LNCaP clone FGC (cell line): Measurements from ENCODE around the gene A2ML1.
"Not testable (repeated sequence)": the region's sequence is repeated elsewhere in the genome, so short reads cannot be mapped to it uniquely, and the experiment has no call there.

Source experiments
- DNase-seq: peaks from one replicate; pipeline ENCODE4 v3.0.0-alpha.2; 2011; ENCODE audit warnings: low read depth
- H3K4me3 ChIP-seq: 2 replicates; pipeline ENCODE4 v1.5.1; 2011; ENCODE audit warnings: mild to moderate bottlenecking, low read depth, low read length, control low read depth
- CTCF ChIP-seq: IDR thresholded peaks from 2 replicates; pipeline ENCODE4 v1.5.1; 2012; ENCODE audit warnings: mild to moderate bottlenecking; ENCODE audit not compliant: control insufficient read depth, insufficient read depth; ENCODE audit errors: extremely low read depth

Gene A2ML1

GRCh38 chr12:8784290-8784888 is 38.0 kb upstream of the A2ML1 start:
- DNase-seq, result no peak
- H3K4me3 ChIP-seq, result no peak overlapping the region
- no peak for TF ChIP-seq CTCF

DNA sequence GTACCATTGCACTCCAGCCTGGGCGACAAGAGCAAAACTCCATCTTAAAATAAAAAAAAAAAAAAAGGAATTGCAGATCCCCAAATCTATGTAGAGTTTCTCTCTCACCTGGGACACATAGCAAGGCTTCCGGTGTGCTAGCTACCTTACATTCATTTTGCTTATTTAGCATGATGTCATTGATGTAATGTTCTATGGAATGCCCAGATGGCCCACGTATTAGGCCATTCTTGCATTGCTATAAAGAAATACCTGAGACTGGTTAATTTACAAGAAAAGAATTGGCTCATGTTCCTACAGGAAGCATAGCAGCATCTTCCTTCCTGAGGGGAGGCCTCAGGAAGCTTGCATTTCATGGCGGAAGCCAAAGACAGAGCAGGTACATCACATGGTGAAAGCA is 36.9 kb upstream of the A2ML1 start:
- no peak for TF ChIP-seq CTCF
- H3K4me3 ChIP-seq, result no peak overlapping the region
- no peak for DNase-seq

DNA sequence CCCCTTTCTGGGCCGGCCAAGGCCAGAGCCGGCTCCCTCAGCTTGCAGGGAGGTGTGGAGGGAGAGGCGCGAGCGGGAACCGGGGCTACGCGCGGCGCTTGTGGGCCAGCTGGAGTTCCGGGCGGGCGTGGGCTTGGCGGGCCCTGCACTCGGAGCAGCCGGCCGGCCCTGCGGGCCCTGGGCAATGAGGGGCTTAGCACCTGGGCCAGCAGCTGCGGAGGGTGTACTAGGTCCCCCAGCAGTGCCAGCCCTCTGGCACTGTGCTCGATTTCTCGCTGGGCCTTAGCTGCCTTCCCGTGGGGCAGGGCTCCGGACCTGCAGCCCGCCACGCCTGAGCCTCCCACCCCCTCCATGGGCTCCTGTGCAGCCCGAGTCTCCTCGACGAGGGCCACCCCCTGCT is 35.2 kb upstream of the A2ML1 start:
- not testable (repeated sequence) for H3K4me3 ChIP-seq, DNase-seq

DNA sequence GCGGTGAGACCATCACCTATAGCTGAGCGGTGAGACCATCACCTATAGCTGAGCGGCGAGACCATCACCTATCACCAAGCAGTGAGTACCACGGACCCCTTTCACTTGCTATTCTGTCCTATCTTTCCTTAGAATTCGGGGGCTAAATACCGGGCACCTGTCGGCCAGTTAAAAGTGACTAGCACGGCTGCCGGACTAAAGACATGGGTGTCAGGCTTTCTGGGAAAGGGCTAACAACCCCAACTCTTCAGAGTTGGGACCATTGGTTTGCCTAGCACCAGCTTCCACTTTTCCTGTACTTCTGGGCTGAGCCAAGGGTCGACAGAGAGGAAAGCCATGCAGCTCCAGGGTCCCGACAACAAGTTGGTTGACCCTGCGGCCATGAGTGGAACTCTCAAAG is 33.7 kb upstream of the A2ML1 start:
- DNase-seq, result not testable (repeated sequence)

DNA sequence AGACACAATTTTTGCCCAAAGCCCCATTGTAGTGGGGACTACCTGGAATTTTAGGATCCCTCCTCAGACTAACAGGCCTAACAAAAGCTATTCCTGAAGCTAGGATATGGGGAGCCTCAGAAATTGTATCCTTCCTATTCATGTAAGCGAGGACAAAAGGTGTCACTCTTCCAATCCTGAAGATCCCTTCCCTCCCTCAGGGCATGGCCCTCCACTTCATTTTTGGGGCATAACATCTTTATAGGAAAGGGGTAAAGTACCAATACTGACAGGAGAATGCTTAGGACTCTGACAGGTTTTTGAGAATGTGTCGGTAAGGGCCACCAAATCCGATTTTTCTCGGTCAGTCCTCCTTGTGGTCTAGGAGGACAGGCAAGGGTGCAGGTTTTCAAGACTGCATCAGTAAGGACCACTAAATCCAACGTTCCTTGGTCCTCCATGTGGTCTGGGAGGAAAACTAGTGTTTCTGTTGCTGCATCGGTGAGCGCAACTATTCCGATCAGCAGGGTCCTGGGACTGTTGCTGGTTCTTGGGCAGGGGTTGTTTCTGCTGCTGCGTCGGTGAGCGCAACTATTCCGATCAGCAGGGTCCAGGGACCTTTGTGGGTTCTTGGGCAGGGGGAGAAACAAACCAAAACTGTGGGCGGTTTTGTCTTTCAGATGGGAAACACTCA is 32.9 kb upstream of the A2ML1 start:
- DNase-seq, H3K4me3 ChIP-seq: not testable (repeated sequence)

More for the DNA sequence above, 33.7 kb upstream of the A2ML1 start:
- not testable (repeated sequence) for H3K4me3 ChIP-seq

GRCh38 chr12:8793226-8793625 is 29.2 kb upstream of the A2ML1 start:
- not testable (repeated sequence) for DNase-seq, H3K4me3 ChIP-seq

DNA sequence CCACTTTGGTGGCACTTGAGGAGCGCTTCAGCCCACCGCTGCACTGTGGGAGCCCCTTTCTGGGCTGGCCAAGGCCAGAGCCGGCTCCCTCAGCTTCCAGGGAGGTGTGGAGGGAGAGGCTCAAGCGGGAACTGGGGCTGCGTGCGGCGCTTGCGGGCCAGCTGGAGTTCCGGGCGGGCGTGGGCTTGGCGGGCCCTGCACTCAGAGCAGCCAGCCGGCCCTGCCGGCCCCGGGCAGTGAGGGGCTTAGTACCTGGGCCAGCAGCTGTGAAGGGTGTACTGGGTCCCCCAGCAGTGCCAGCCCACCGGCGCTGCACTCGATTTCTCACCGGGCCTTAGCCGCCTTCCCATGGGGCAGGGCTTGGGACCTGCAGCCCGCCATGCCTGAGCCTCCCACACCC is 27.8 kb upstream of the A2ML1 start:
- H3K4me3 ChIP-seq, DNase-seq: not testable (repeated sequence)

DNA sequence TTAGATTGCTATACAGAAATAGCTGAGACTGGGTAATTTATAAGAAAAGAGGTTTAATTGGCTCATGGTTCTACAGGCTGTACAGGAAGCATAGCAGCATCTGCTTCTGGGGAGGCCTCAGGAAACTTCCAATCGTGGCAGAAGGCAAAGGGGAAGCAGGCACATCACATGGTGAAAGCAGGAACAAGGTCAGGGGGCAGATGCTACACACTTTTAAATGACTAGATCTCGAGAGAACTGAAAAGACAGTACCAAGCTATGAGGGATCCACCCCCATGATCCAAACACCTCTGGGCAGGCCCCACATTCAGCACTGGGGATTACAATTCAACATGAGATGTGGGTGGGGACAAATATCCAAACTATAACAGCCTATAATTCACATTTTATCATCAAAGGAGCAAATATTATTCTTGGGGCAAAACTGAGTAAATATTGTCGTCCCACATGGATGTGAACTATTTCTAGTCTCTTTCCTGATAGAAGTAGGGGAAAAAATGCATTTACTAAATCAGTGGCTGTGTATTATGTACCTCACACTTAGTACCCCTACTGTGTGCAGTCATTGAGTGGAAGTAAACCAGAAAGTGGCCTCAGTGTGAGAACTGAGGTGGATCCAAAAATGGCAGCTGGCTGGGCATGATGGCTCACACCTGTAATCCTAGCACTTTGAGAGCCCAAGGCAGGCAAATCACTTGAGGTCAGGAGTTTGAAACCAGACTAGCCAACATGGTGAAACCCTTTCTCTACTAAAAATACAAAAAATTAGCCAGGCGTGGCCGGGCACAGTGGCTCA is 25.4 kb upstream of the A2ML1 start:
- H3K4me3 ChIP-seq, result no peak overlapping the region
- no peak for TF ChIP-seq CTCF

GRCh38 chr12:8801213-8801612 is 21.2 kb upstream of the A2ML1 start:
- not testable (repeated sequence) for H3K4me3 ChIP-seq, DNase-seq

More for the DNA sequence above, 25.4 kb upstream of the A2ML1 start:
- DNase-seq, result no peak

GRCh38 chr12:8804833-8805232 is 17.6 kb upstream of the A2ML1 start:
- not testable (repeated sequence) for DNase-seq

GRCh38 chr12:8805487-8805886 is 16.9 kb upstream of the A2ML1 start:
- H3K4me3 ChIP-seq, DNase-seq: not testable (repeated sequence)

More at GRCh38 chr12:8804833-8805232, 17.6 kb upstream of the A2ML1 start:
- H3K4me3 ChIP-seq, result not testable (repeated sequence)

DNA sequence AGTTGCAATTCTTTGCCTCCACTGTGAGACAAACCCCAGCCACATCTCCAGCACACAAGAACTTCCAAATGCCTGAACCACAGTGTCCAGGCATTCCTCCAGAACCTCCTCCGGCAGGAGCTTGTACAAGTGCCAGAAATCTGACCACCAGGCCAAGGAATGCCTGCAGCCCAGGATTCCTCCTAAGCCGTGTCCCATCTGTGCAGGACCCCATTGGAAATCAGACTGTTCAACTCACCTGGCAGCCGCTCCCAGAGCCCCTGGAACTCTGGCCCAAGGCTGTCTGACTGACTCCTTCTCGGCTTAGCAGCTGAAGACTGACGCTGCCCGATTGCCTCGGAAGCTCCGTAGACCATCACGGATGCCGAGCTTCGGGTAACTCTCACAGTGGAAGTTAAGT is 15.3 kb upstream of the A2ML1 start:
- not testable (repeated sequence) for DNase-seq, H3K4me3 ChIP-seq

DNA sequence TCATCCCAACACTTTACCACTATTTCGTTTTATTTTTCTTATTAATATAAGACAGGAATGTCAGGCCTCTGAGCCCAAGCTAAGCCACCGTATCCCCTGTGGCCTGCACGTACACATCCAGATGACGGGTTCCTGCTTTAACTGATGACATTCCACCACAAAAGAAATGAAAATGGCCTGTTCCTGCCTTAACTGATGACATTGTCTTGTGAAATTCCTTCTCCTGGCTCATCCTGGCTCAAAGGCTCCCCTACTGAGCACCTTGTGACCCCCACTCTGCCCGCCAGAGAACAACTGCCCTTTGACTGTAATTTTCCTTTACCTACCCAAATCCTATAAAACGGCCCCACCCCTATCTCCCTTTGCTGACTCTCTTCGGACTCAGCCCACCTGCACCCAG is 12.3 kb upstream of the A2ML1 start:
- DNase-seq, H3K4me3 ChIP-seq: not testable (repeated sequence)
